GM12878 (cell line): ENCODE measurements around the gene SSPN. TPM values are rescaled to one million over a fixed set of nuclear protein-coding genes. Genes with fewer than 3 reads are reported as not detected.

Source experiments
- ATAC-seq: fragments of 200-7000 bp; cut with Tn5 transposase; 3 replicates; pipeline ENCODE4 v1.9.1; 2020; ENCODE audit warnings: mild to moderate bottlenecking, moderate library complexity
- BruUV-seq: library from RNA; stranded (reverse); fragments of 400-500 nt; replicated peaks from 2 replicates; lab custom pipeline; 2021; lab: Mats Ljungman, UMichigan
- CTCF ChIA-PET: fragments of 300-600 bp; sonication (Branson Sonifier 250); formaldehyde crosslinking; extraction: SDS; loops from one replicate; lab custom pipeline; 2021; ENCODE audit warnings: inconsistent platforms; lab: Yijun Ruan, JAX
- POLR2A ChIA-PET: fragments of 350-600 bp; formaldehyde crosslinking; extraction: SDS; loops from one replicate; lab custom pipeline; 2021; ENCODE audit warnings: inconsistent platforms; lab: Charles Lee
- RAD21 ChIA-PET: fragments of 300-600 bp; sonication (Branson Sonifier 250); formaldehyde crosslinking; loops from one replicate; lab custom pipeline; 2023; ENCODE audit warnings: antibody characterized with exemption; ENCODE audit not compliant: unreplicated experiment; lab: Charles Lee
- SMC1A ChIA-PET: fragments of 300-600 bp; sonication (Branson Sonifier 250); formaldehyde crosslinking; loops from one replicate; lab custom pipeline; 2023; ENCODE audit not compliant: unreplicated experiment, uncharacterized antibody; lab: Charles Lee
- DNase-seq: peaks from one replicate; pipeline ENCODE4 v3.0.0-alpha.2; 2011; ENCODE audit warnings: low read depth, low spot score
- FAIRE-seq: peaks from 3 replicates; lab custom pipeline; 2011; peaks lifted over from hg19 to GRCh38; lab: Jason Lieb, UNC
- H2AFZ ChIP-seq: 2 replicates; pipeline ENCODE4 v1.6.0; 2011; ENCODE audit warnings: low read depth, low read length, control low read depth; ENCODE audit not compliant: control insufficient read depth
- H3K27ac ChIP-seq: 2 replicates; pipeline ENCODE4 v1.5.1; 2011; ENCODE audit warnings: control low read depth; ENCODE audit not compliant: control insufficient read depth, insufficient read depth
- H3K27me3 ChIP-seq, 2 experiments: replicated peaks in 1 of 2; 2 replicates each; pipeline versions ENCODE4 v1.6.0 to v1.6.1; 2011; ENCODE audit warnings: low read length in 1 of 2; ENCODE audit not compliant: control insufficient read depth in 2 of 2, insufficient read depth in 2 of 2
- H3K36me3 ChIP-seq, 2 experiments: 2 replicates each; pipeline ENCODE4 v1.5.1; 2011; ENCODE audit warnings: low read length in 1 of 2; ENCODE audit not compliant: control insufficient read depth in 2 of 2, insufficient read depth in 2 of 2
- H3K4me1 ChIP-seq: 2 replicates; pipeline ENCODE4 v1.6.1; 2011; ENCODE audit warnings: mild to moderate bottlenecking, low read length, moderate library complexity, mixed read lengths; ENCODE audit not compliant: control insufficient read depth, insufficient read depth
- H3K4me2 ChIP-seq: 2 replicates; pipeline ENCODE4 v1.6.0; 2011; ENCODE audit warnings: control low read depth; ENCODE audit not compliant: control insufficient read depth, insufficient read depth
- H3K4me3 ChIP-seq: fragments of 200-600 bp; sonication (generic); 2 replicates; pipeline ENCODE4 v1.5.1; 2016
- H3K79me2 ChIP-seq: 2 replicates; pipeline ENCODE4 v1.6.0; 2011; ENCODE audit warnings: low read length; ENCODE audit not compliant: control insufficient read depth, insufficient read depth
- H3K9ac ChIP-seq: 2 replicates; pipeline ENCODE4 v1.8.0; 2011; ENCODE audit warnings: low read length, control low read depth, mixed read lengths; ENCODE audit not compliant: control insufficient read depth, insufficient read depth
- H3K9me3 ChIP-seq: replicated peaks from 3 replicates; pipeline ENCODE4 v1.5.1; 2011; ENCODE audit warnings: mild to moderate bottlenecking, low read length; ENCODE audit not compliant: control insufficient read depth, insufficient read depth
- H4K20me1 ChIP-seq: 2 replicates; pipeline ENCODE4 v1.6.0; 2011; ENCODE audit not compliant: control insufficient read depth, insufficient read depth
- CHD1 ChIP-seq: IDR thresholded peaks from 2 replicates; pipeline ENCODE4 v1.6.1; 2012; ENCODE audit warnings: low read depth, low read length, improper control_type of control experiment
- CHD2 ChIP-seq: IDR thresholded peaks from 2 replicates; pipeline ENCODE4 v1.6.1; 2011; ENCODE audit warnings: low read depth, low read length, improper control_type of control experiment, borderline replicate concordance
- CHD4 ChIP-seq: fragments of 200-600 bp; sonication (generic); IDR thresholded peaks from 2 replicates; pipeline ENCODE4 v1.6.1; 2016; ENCODE audit warnings: mild to moderate bottlenecking
- EED ChIP-seq: sonication (generic); IDR thresholded peaks from 2 replicates; pipeline ENCODE4 v1.6.1; 2016; ENCODE audit warnings: antibody characterized with exemption, low read depth
- HCFC1 ChIP-seq: fragments of 150-350 bp; IDR thresholded peaks from 2 replicates; pipeline ENCODE4 v1.6.1; 2014; ENCODE audit warnings: low read length
- KLF5 ChIP-seq: fragments of 450-650 bp; IDR thresholded peaks from 2 replicates; pipeline ENCODE4 v1.6.1; 2014; ENCODE audit warnings: mild to moderate bottlenecking; ENCODE audit not compliant: partially characterized antibody
- PAX8 ChIP-seq: fragments of 450-650 bp; IDR thresholded peaks from 2 replicates; pipeline ENCODE4 v1.6.1; 2017; ENCODE audit warnings: mild to moderate bottlenecking, moderate library complexity
- WGBS: methylation state at CpG from one replicate; pipeline ENCODE4 v1.1.6; 2016; ENCODE audit warnings: low lambda C conversion rate; ENCODE audit not compliant: insufficient replicate concordance, insufficient coverage; ENCODE audit errors: missing lambda C conversion rate; 5-methylcytosine and 5-hydroxymethylcytosine counted together
- in situ Hi-C: fragments of 300-500 bp; cut with MboI; formaldehyde crosslinking; loops from 9 replicates; pipeline ENCODE4 v1.14.3; 2018; ENCODE audit warnings: mixed read lengths
- intact Hi-C: fragments of 100-400 bp; cut with micrococcal nuclease; formaldehyde crosslinking; loops from one replicate; pipeline ENCODE4 v1.14.2; 2022; ENCODE audit not compliant: unreplicated experiment
- polyA plus RNA-seq, 11 experiments: library from polyadenylated mRNA; depleted of rRNA in 4 of 11; unstranded in 6 of 11; stranded (reverse) in 5 of 11; fragments of >200 nt; fragmentation: Nextera tagmentation in 4 of 11; fragmentation: Illumina TruSeq in 1 of 11; extraction: Ambion mirVana in 4 of 11; extraction: Trizol in 1 of 11; gene quantifications; 1 replicate in 1 of 11; 2 replicates in 10 of 11; pipeline versions ENCODE4 v1.2.1 to v1.2.3, GENCODE V29; 2011 to 2016; ENCODE audit warnings: inconsistent platforms in 2 of 11, missing spikeins in 2 of 11, low read depth in 1 of 11
- total RNA-seq, 4 experiments: library from RNA; depleted of rRNA in 3 of 4; stranded (reverse); fragments of >200 nt in 3 of 4; fragmentation: Illumina TruSeq in 1 of 4; extraction: Trizol in 1 of 4; gene quantifications; 2 replicates each; pipeline versions ENCODE4 v1.2.1 to v1.2.3, GENCODE V29; 2013 to 2021
- TF ChIP-seq, protein P1 (sequence below): fragments of 450-650 bp; IDR thresholded peaks from 2 replicates; pipeline ENCODE4 v1.6.1; 2017; ENCODE audit warnings: mild to moderate bottlenecking, moderate library complexity

SSPN gene
- total and polyA plus RNA-seq, 10 of the 15 experiments (the other 5 are each of a cell fraction or from before 2014, with no cell fraction given), result 0.04 to 0.41 (median 0.28) TPM; not detected in 5

DNA sequence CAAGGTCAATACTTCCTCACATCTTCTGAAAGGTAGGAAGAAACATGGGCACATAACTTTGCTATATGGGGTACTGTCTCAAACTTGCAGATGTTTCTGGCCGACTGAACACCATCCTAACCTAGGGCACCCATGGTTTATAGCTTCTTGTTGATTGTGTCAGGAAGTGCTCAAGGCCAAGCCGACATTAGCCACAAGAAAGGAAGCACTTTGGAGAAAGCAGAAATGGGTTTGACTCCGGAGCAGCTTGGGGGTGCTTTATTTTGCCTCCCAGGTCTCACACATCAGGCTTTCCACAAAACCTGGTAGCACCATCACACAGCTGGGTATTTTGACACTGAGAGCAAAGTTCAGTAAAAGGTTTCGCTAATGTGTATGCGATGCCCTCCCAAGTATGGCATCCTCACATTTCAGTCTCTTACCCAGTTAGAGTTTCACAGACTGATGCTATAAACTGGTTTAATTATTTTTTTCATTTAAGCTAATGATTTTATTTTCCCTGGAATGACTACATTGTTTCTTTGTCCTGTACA is 45.3 kb upstream of the SSPN start:
- in situ Hi-C loops, result no loop called here
- 59% methylated on average over 5 of the region's 5 CpGs for WGBS
- H2AFZ ChIP-seq, result no peak overlapping the region
- ATAC-seq (no peak), DNase-seq (no peak), FAIRE-seq (no peak)
- no peak overlapping the region for H3K4me3 ChIP-seq
- peaks cover 0 to 4% of the 10 kb centered on the region in 2 experiments; a peak in 1 of 4 replicates for H3K27me3 ChIP-seq
- POLR2A ChIA-PET, result interaction anchor here (1.6 kb wide), 1 partner anchor 9 kb away, joined by 3 read pairs; no protein-coding TSS in a partner anchor
- intact Hi-C loops, result no loop called here
- RAD21 ChIA-PET, result interaction anchor here (1.4 kb wide), 1 partner anchor 28 kb away, joined by 3 read pairs; no protein-coding TSS in a partner anchor
- TF ChIP-seq CHD1, result no peak
- no peak for TF ChIP-seq PAX8
- no peak for TF ChIP-seq HCFC1
- TF ChIP-seq, protein P1, sequence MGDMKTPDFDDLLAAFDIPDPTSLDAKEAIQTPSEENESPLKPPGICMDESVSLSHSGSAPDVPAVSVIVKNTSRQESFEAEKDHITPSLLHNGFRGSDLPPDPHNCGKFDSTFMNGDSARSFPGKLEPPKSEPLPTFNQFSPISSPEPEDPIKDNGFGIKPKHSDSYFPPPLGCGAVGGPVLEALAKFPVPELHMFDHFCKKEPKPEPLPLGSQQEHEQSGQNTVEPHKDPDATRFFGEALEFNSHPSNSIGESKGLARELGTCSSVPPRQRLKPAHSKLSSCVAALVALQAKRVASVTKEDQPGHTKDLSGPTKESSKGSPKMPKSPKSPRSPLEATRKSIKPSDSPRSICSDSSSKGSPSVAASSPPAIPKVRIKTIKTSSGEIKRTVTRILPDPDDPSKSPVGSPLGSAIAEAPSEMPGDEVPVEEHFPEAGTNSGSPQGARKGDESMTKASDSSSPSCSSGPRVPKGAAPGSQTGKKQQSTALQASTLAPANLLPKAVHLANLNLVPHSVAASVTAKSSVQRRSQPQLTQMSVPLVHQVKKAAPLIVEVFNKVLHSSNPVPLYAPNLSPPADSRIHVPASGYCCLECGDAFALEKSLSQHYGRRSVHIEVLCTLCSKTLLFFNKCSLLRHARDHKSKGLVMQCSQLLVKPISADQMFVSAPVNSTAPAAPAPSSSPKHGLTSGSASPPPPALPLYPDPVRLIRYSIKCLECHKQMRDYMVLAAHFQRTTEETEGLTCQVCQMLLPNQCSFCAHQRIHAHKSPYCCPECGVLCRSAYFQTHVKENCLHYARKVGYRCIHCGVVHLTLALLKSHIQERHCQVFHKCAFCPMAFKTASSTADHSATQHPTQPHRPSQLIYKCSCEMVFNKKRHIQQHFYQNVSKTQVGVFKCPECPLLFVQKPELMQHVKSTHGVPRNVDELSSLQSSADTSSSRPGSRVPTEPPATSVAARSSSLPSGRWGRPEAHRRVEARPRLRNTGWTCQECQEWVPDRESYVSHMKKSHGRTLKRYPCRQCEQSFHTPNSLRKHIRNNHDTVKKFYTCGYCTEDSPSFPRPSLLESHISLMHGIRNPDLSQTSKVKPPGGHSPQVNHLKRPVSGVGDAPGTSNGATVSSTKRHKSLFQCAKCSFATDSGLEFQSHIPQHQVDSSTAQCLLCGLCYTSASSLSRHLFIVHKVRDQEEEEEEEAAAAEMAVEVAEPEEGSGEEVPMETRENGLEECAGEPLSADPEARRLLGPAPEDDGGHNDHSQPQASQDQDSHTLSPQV, result no peak
- no peak for TF ChIP-seq CHD4
- TF ChIP-seq CHD2, result no peak
- no peak for TF ChIP-seq KLF5
- no peak for TF ChIP-seq EED
- H3K36me3 ChIP-seq, result no peaks in the 10 kb centered on the region
- no peak overlapping the region for H3K4me2 ChIP-seq
- SMC1A ChIA-PET, result interaction anchor here (0.6 to 2.5 kb wide), 9 partner anchors 16 to 125 kb away, joined by 3 to 15 read pairs (median 4); no protein-coding TSS in a partner anchor
- H3K9ac ChIP-seq, result no peak overlapping the region
- H3K4me1 ChIP-seq, result peaks cover 6% of the 10 kb centered on the region
- H3K79me2 ChIP-seq, result no peaks in the 10 kb centered on the region
- no peaks in the 10 kb centered on the region for H3K9me3 ChIP-seq
- BruUV-seq, result no TSS peak
- H4K20me1 ChIP-seq, result no peaks in the 10 kb centered on the region
- no peak overlapping the region for H3K27ac ChIP-seq
- CTCF ChIA-PET, result interaction anchor here (0.6 to 2.8 kb wide), 8 partner anchors 12 to 234 kb away, joined by 3 to 10 read pairs (median 4); no protein-coding TSS in a partner anchor
